ENCODE results near the gene BRD3.

DNA sequence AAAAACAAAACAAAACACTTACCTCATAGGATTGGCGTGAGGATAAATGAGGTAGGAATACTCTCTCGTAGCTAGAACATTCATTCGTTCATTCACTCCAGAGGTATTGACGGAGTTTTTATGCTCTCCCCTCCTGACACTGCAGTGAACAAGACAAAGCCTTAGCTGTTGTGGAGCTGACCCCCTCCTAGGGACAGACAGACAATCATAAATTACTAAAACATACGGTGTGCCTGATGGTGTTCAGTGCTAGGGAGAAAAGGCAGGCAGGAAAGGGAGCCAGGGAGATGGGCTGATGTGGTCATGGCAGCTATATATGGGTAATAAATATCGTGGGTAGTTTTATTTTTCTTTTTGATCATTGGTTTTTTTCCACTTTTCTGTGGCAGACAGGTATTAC lies 5.7 kb upstream of the BRD3 start:
- TF ChIP-seq, protein P1, sequence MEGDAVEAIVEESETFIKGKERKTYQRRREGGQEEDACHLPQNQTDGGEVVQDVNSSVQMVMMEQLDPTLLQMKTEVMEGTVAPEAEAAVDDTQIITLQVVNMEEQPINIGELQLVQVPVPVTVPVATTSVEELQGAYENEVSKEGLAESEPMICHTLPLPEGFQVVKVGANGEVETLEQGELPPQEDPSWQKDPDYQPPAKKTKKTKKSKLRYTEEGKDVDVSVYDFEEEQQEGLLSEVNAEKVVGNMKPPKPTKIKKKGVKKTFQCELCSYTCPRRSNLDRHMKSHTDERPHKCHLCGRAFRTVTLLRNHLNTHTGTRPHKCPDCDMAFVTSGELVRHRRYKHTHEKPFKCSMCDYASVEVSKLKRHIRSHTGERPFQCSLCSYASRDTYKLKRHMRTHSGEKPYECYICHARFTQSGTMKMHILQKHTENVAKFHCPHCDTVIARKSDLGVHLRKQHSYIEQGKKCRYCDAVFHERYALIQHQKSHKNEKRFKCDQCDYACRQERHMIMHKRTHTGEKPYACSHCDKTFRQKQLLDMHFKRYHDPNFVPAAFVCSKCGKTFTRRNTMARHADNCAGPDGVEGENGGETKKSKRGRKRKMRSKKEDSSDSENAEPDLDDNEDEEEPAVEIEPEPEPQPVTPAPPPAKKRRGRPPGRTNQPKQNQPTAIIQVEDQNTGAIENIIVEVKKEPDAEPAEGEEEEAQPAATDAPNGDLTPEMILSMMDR (IDR thresholded peaks at IDR 0.05; ENCODE audit: low read depth, low read length): no peak
- no peak for TF ChIP-seq EZH2phosphoT487 (IDR thresholded peaks at IDR 0.05; ENCODE audit: low read depth)
